Epithelial cell of proximal tubule (primary cell): ENCODE results near the gene TRIM24. TPM values are rescaled to one million over a fixed set of nuclear protein-coding genes. Genes with fewer than 3 reads are reported as not detected.

ENCODE experiments used
- DNase-seq: peaks from one replicate; pipeline ENCODE4 v3.0.0-alpha.2; 2011; ENCODE audit warnings: low read depth
- H3K4me3 ChIP-seq: 2 replicates; pipeline ENCODE4 v1.5.1; 2011; ENCODE audit warnings: low read depth, mild to moderate bottlenecking, low read length
- CTCF ChIP-seq: conservative IDR thresholded peaks from 2 replicates; pipeline ENCODE4 v1.5.1; 2012; ENCODE audit warnings: low read depth, mild to moderate bottlenecking, low read length
- total RNA-seq: library from RNA; depleted of rRNA; stranded (reverse); fragments of >200 nt; gene quantifications from 2 replicates; pipeline ENCODE4 v1.2.3, GENCODE V29; 2015

Gene TRIM24
- total RNA-seq, 1 donor from 2014 or later = 21.4 TPM

- no peak for TF ChIP-seq CTCF
- H3K4me3 ChIP-seq = no peak overlapping the region
- no peak for DNase-seq
These were observed 158.9 kb downstream of the TRIM24 start for GRCh38 chr7:138618933-138619332.

DNA sequence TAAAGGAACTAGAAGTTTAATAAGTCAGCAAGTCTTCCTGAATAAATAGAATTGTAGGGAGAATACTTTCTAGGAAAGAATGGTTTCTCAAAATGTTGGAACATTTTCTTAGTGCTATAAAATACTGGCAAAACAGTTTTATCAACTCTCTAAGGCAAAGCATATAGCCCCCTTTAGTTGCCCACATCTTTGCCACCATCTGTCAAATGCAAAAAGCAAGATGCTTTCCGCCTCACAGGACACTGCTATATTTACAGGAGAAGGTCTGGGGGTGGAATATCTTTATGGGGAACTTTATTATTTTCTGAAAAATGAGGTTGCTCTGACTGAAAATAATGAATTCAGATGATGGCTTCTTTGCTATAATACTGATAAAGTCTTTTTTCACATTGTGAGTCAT, 162.8 kb downstream of the TRIM24 start:
- DNase-seq = no peak
- TF ChIP-seq CTCF = no peak
- no peak overlapping the region for H3K4me3 ChIP-seq

- TF ChIP-seq CTCF = no peak
- no peak overlapping the region for H3K4me3 ChIP-seq
- no peak for DNase-seq
These were observed 165.2 kb downstream of the TRIM24 start for GRCh38 chr7:138625084-138625848.

DNA sequence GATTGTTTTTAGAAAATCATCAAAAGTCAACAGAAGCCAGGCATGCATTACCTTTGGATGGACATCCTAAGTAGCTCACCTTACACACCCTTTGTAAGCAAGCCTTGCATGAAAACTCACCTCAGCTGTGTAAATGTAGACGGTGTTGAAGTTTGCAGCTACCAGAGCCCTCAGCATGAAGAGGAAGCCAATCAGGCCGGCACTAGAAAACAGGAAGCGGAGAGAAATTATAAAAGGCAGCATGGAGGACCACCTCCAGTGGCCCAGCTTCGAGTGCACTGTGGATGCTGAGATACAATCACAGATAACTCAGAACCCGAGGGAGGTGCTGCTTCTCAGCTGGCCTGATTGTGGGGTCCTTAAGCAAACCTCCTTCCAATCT, 165.8 kb downstream of the TRIM24 start:
- no peak overlapping the region for H3K4me3 ChIP-seq
- no peak for TF ChIP-seq CTCF
- DNase-seq = no peak

- no peak for DNase-seq
- no peak overlapping the region for H3K4me3 ChIP-seq
- TF ChIP-seq CTCF = no peak
These were observed 166.8 kb downstream of the TRIM24 start for GRCh38 chr7:138626846-138627245.

GRCh38 chr7:138627361-138627760, 167.3 kb downstream of the TRIM24 start:
- TF ChIP-seq CTCF = no peak
- no peak for DNase-seq
- no peak overlapping the region for H3K4me3 ChIP-seq

GRCh38 chr7:138630059-138630610, 170.1 kb downstream of the TRIM24 start:
- no peak for TF ChIP-seq CTCF
- DNase-seq = no peak

More at GRCh38 chr7:138630059-138630610, 170.1 kb downstream of the TRIM24 start:
- no peak overlapping the region for H3K4me3 ChIP-seq
